ENCODE measurements around the gene PINLYP.

DNA sequence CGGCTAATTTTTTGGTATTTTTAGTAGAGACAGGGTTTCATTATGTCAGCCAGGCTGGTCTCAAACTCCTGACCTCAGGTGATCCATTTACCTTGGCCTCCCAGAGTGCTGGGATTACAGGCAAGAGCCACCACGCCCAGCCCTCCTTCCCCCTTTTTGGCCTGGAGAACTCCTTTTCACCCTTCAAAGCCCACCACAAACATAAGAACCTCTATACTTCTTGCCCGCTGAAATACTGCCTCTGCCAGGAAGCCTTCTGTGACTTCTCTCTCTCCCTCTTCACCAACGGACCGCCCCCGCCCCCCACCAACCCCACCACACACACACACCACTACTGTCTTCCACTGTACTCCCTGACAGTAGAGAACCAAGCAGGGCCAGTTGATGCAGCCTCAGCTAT lies 41.4 kb downstream of the PINLYP start:
- TF ChIP-seq, protein P1, sequence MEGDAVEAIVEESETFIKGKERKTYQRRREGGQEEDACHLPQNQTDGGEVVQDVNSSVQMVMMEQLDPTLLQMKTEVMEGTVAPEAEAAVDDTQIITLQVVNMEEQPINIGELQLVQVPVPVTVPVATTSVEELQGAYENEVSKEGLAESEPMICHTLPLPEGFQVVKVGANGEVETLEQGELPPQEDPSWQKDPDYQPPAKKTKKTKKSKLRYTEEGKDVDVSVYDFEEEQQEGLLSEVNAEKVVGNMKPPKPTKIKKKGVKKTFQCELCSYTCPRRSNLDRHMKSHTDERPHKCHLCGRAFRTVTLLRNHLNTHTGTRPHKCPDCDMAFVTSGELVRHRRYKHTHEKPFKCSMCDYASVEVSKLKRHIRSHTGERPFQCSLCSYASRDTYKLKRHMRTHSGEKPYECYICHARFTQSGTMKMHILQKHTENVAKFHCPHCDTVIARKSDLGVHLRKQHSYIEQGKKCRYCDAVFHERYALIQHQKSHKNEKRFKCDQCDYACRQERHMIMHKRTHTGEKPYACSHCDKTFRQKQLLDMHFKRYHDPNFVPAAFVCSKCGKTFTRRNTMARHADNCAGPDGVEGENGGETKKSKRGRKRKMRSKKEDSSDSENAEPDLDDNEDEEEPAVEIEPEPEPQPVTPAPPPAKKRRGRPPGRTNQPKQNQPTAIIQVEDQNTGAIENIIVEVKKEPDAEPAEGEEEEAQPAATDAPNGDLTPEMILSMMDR (IDR thresholded peaks at IDR 0.05; ENCODE audit: insufficient read depth, low read length) = no peak
- TF ChIP-seq POLR2AphosphoS5 (IDR thresholded peaks at IDR 0.05; ENCODE audit: low read depth) (no peak), GABPA (IDR thresholded peaks at IDR 0.05; ENCODE audit: low read depth) (no peak)
- TF ChIP-seq, protein P2, sequence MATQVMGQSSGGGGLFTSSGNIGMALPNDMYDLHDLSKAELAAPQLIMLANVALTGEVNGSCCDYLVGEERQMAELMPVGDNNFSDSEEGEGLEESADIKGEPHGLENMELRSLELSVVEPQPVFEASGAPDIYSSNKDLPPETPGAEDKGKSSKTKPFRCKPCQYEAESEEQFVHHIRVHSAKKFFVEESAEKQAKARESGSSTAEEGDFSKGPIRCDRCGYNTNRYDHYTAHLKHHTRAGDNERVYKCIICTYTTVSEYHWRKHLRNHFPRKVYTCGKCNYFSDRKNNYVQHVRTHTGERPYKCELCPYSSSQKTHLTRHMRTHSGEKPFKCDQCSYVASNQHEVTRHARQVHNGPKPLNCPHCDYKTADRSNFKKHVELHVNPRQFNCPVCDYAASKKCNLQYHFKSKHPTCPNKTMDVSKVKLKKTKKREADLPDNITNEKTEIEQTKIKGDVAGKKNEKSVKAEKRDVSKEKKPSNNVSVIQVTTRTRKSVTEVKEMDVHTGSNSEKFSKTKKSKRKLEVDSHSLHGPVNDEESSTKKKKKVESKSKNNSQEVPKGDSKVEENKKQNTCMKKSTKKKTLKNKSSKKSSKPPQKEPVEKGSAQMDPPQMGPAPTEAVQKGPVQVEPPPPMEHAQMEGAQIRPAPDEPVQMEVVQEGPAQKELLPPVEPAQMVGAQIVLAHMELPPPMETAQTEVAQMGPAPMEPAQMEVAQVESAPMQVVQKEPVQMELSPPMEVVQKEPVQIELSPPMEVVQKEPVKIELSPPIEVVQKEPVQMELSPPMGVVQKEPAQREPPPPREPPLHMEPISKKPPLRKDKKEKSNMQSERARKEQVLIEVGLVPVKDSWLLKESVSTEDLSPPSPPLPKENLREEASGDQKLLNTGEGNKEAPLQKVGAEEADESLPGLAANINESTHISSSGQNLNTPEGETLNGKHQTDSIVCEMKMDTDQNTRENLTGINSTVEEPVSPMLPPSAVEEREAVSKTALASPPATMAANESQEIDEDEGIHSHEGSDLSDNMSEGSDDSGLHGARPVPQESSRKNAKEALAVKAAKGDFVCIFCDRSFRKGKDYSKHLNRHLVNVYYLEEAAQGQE (IDR thresholded peaks at IDR 0.05; ENCODE audit: insufficient replicate concordance, low read depth) = no peak
